ENCODE data around the gene TRIM44.

- TF ChIP-seq POLR2A (IDR thresholded peaks at IDR 0.05; ENCODE audit: low read length) (no peak), GATA1 (IDR thresholded peaks at IDR 0.05; ENCODE audit: low read depth, low read length) (no peak)
Measured at GRCh38 chr11:35676611-35676965, 14.0 kb downstream of the TRIM44 start.
